K562 (cell line): ENCODE data around the gene TAF11L9. TPM values are rescaled to one million over a fixed set of nuclear protein-coding genes. Genes with fewer than 3 reads are reported as not detected.
"Not testable (repeated sequence)": the region's sequence is repeated elsewhere in the genome, so short reads cannot be mapped to it uniquely, and the experiment has no call there.

ENCODE experiments used
- ATAC-seq: fragments of 200-7000 bp; cut with Tn5 transposase; 3 replicates; pipeline ENCODE4 v1.9.1; 2020; ENCODE audit warnings: moderate library complexity
- BruUV-seq: library from RNA; stranded (reverse); fragments of 400-500 nt; replicated peaks from 2 replicates; lab custom pipeline; 2021; lab: Mats Ljungman, UMichigan
- CTCF ChIA-PET: fragments of 300-600 bp; formaldehyde crosslinking; extraction: SDS; loops from one replicate; lab custom pipeline; 2021; ENCODE audit warnings: low intra/inter-chr PET ratio; lab: Yijun Ruan, JAX
- POLR2A ChIA-PET: fragments of 300-600, 350-650 bp; sonication (Branson Sonifier 250); formaldehyde crosslinking; extraction: SDS; loops from one replicate; lab custom pipeline; 2021; ENCODE audit warnings: antibody characterized with exemption, inconsistent platforms; lab: Yijun Ruan, JAX
- DNase-seq, 4 experiments: peaks; one replicate each; pipeline versions ENCODE4 v3.0.0 to v3.0.0-alpha.2; 2011 to 2018; ENCODE audit warnings: low spot score in 3 of 4, mixed read lengths in 3 of 4; ENCODE audit errors: extremely low read depth in 1 of 4
- FAIRE-seq: peaks from 2 replicates; lab custom pipeline; 2011; peaks lifted over from hg19 to GRCh38; lab: Jason Lieb, UNC
- H2AFZ ChIP-seq: 2 replicates; pipeline ENCODE4 v1.6.0; 2011; ENCODE audit warnings: low read depth, low read length, control low read depth, inconsistent platforms
- H3K27ac ChIP-seq: fragments of 200-600 bp; 3 replicates; pipeline ENCODE4 v1.8.0; 2011; ENCODE audit warnings: low read depth, mild to moderate bottlenecking, control low read depth, inconsistent platforms, low read length, moderate library complexity, mixed read lengths; ENCODE audit errors: extremely low read depth
- H3K27me3 ChIP-seq, 2 experiments: fragments of 300-600 bp in 1 of 2; 2 replicates in 1 of 2; 3 replicates in 1 of 2; pipeline versions ENCODE4 v1.6.0 to v1.8.0; 2011; ENCODE audit warnings: inconsistent platforms in 2 of 2, low read length in 2 of 2, mild to moderate bottlenecking in 1 of 2, mixed read lengths in 1 of 2, moderate library complexity in 1 of 2; ENCODE audit not compliant: control insufficient read depth in 2 of 2, insufficient read depth in 2 of 2
- H3K36me3 ChIP-seq: fragments of 300-600 bp; 3 replicates; pipeline ENCODE4 v1.8.0; 2011; ENCODE audit warnings: mild to moderate bottlenecking, low read length, inconsistent platforms; ENCODE audit not compliant: control insufficient read depth, insufficient read depth
- H3K4me1 ChIP-seq, 2 experiments: fragments of 200-600 bp in 1 of 2; replicated peaks in 1 of 2; 2 replicates in 1 of 2; 3 replicates in 1 of 2; pipeline versions ENCODE4 v1.5.1 to v1.8.0; 2011; ENCODE audit warnings: inconsistent platforms in 2 of 2, low read length in 2 of 2, mild to moderate bottlenecking in 1 of 2, mixed read lengths in 1 of 2, moderate library complexity in 1 of 2; ENCODE audit not compliant: control insufficient read depth in 2 of 2, insufficient read depth in 2 of 2
- H3K4me2 ChIP-seq: 2 replicates; pipeline ENCODE4 v1.6.1; 2011; ENCODE audit warnings: low read length, control low read depth, inconsistent platforms, mixed read lengths; ENCODE audit not compliant: insufficient read depth
- H3K4me3 ChIP-seq: fragments of 200-600 bp; sonication (generic), shearing (Covaris generic); 2 replicates; pipeline ENCODE4 v1.5.1; 2016; ENCODE audit warnings: control low read depth, inconsistent platforms
- H3K79me2 ChIP-seq: fragments of 200-600 bp; 3 replicates; pipeline ENCODE4 v1.8.0; 2011; ENCODE audit warnings: low read length, inconsistent platforms; ENCODE audit not compliant: control insufficient read depth, insufficient read depth
- H3K9ac ChIP-seq, 2 experiments: 2 replicates each; pipeline versions ENCODE4 v1.6.0 to v1.6.1; 2011; ENCODE audit warnings: low read depth in 2 of 2, low read length in 2 of 2, control low read depth in 1 of 2, inconsistent platforms in 1 of 2, mild to moderate bottlenecking in 1 of 2, mixed read lengths in 1 of 2; ENCODE audit not compliant: insufficient read depth in 1 of 2
- H3K9me1 ChIP-seq: one replicate; pipeline ENCODE4 v1.6.0; 2011; ENCODE audit warnings: inconsistent platforms, mild to moderate bottlenecking, low read length, moderate library complexity; ENCODE audit not compliant: control insufficient read depth, insufficient read depth
- H3K9me3 ChIP-seq: replicated peaks from 2 replicates; pipeline ENCODE4 v1.5.1; 2011; ENCODE audit warnings: low read depth, low read length, inconsistent platforms; ENCODE audit not compliant: control insufficient read depth, insufficient read depth
- H4K20me1 ChIP-seq: replicated peaks from 2 replicates; pipeline ENCODE4 v1.6.1; 2011; ENCODE audit warnings: low read length, inconsistent platforms, mixed read lengths; ENCODE audit not compliant: control insufficient read depth, insufficient read depth
- ARHGAP35 ChIP-seq: fragments of 450-650 bp; IDR thresholded peaks from 2 replicates; pipeline ENCODE4 v1.6.1; 2018; ENCODE audit not compliant: partially characterized antibody
- MCM7 ChIP-seq, 2 experiments: fragments of 450-650 bp; IDR thresholded peaks; 2 replicates each; pipeline ENCODE4 v1.6.1; 2016 to 2018
- PML ChIP-seq: IDR thresholded peaks from 2 replicates; pipeline ENCODE4 v1.6.1; 2012; ENCODE audit warnings: low read length, inconsistent platforms
- POLR2H ChIP-seq: IDR thresholded peaks from 2 replicates; pipeline ENCODE4 v1.6.1; 2016; ENCODE audit warnings: missing genetic modification characterization, low read depth, mild to moderate bottlenecking, control low read depth, missing compliant biosample characterization, moderate library complexity
- TAF7 ChIP-seq: fragments of 450-650 bp; IDR thresholded peaks from 2 replicates; pipeline ENCODE4 v1.6.1; 2016; ENCODE audit warnings: missing genetic modification characterization, missing compliant biosample characterization
- THAP7 ChIP-seq: fragments of 250-450 bp; sonication (Bioruptor Pico); IDR thresholded peaks from 2 replicates; pipeline ENCODE4 v1.5.0; 2021
- ZNF146 ChIP-seq: IDR thresholded peaks from one replicate; pipeline ENCODE4 v1.6.1; 2018; ENCODE audit warnings: missing compliant biosample characterization; ENCODE audit not compliant: unreplicated experiment
- WGBS: fragments of 100-300 bp; shearing (Covaris generic); methylation state at CpG from one replicate; pipeline ENCODE4 v1.1.6; 2016; ENCODE audit warnings: low coverage, mixed read lengths; ENCODE audit not compliant: insufficient coverage; ENCODE audit errors: missing lambda C conversion rate; 5-methylcytosine and 5-hydroxymethylcytosine counted together
- in situ Hi-C: fragments of 300-500 bp; cut with MboI; formaldehyde crosslinking; loops from 4 replicates; pipeline ENCODE4 v1.15.0; 2018; ENCODE audit warnings: inconsistent platforms, mixed read lengths
- intact Hi-C: fragments of 100-400 bp; cut with micrococcal nuclease; formaldehyde crosslinking; loops from 2 replicates; pipeline ENCODE4 v1.14.2; 2022
- polyA plus RNA-seq, 8 experiments: library from polyadenylated mRNA; depleted of rRNA in 4 of 8; stranded (reverse) in 5 of 8; unstranded in 3 of 8; fragments of >200 nt; fragmentation: Nextera tagmentation in 2 of 8; fragmentation: Illumina TruSeq in 1 of 8; extraction: Ambion mirVana in 2 of 8; extraction: Trizol in 1 of 8; gene quantifications; 2 replicates each; pipeline versions ENCODE4 v1.2.1 to v1.2.3, GENCODE V29; 2011 to 2014; ENCODE audit warnings: inconsistent platforms in 1 of 8, missing spikeins in 1 of 8
- total RNA-seq, 7 experiments: library from RNA; depleted of rRNA in 6 of 7; stranded (reverse); fragments of >200 nt in 6 of 7; fragmentation: Illumina TruSeq in 2 of 7; extraction: Trizol in 2 of 7; gene quantifications; 2 replicates each; pipeline versions ENCODE4 v1.2.1 to v1.2.3, GENCODE V29; 2011 to 2021; ENCODE audit warnings: low replicate concordance in 1 of 7
- TF ChIP-seq, protein P1 (sequence below), 2 experiments: fragments of 450-650 bp; IDR thresholded peaks; 2 replicates each; pipeline ENCODE4 v1.6.1; 2018; ENCODE audit warnings: mild to moderate bottlenecking in 2 of 2, low read depth in 1 of 2; ENCODE audit not compliant: partially characterized antibody in 2 of 2
- TF ChIP-seq, protein P2 (sequence below): fragments of 250-450 bp; sonication (Bioruptor Pico); IDR thresholded peaks from 2 replicates; pipeline ENCODE4 v1.5.0; 2021; ENCODE audit warnings: mild to moderate bottlenecking, borderline replicate concordance

TAF11L9 gene
- total and polyA plus RNA-seq, 9 of the 15 experiments (the other 6 are each of a cell fraction or from before 2014, with no cell fraction given) = 0.20 to 0.68 (median 0.29) TPM; not detected in 4

GRCh38 chr5:17607461-17607860 is 13.3 kb upstream of the TAF11L9 start:
- H3K36me3 ChIP-seq, ATAC-seq, BruUV-seq, H3K9ac ChIP-seq, H4K20me1 ChIP-seq, H3K27me3 ChIP-seq, DNase-seq, H3K4me3 ChIP-seq, H3K9me1 ChIP-seq, H3K27ac ChIP-seq, POLR2A ChIA-PET, intact Hi-C loops, H2AFZ ChIP-seq, H3K4me1 ChIP-seq, H3K79me2 ChIP-seq, CTCF ChIA-PET, FAIRE-seq, H3K9me3 ChIP-seq, H3K4me2 ChIP-seq: not testable (repeated sequence)
- in situ Hi-C loops = loop anchor here (5.0 kb wide), 1 partner anchor 80 kb away; the partner anchor contains the start of genes TAF11L5 and TAF11L6
- 5% methylated on average over 4 of the region's 4 CpGs for WGBS
- TF ChIP-seq ZNF146 (CRISPR knock-in tag) = peak; percentile 61

DNA sequence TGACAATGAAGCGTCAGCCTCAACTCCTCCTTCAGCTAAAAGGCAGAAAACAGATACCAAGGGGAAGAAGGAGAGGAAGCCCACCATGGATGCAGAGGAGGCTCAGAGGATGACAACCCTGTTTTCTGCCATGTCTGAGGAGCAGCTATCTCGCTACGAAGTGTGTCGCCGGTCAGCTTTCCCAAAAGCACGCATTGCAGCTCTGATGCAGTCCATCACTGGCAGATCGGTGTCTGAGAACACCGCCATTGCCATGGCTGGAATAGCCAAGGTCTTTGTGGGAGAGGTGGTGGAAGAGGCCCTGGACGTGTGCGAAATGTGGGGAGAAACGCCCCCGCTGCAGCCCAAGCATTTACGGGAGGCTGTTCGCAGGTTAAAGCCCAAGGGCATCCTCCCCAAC is 10.8 kb upstream of the TAF11L9 start:
- Histone ChIP-seq H3K36me3 (no peaks in the 10 kb centered on the region), H3K9ac (no peak overlapping the region), H2AFZ (no peak overlapping the region), H3K27ac (no peak overlapping the region), H3K9me1 (no peaks in the 10 kb centered on the region), H4K20me1 (no peaks in the 10 kb centered on the region), H3K79me2 (no peaks in the 10 kb centered on the region), H3K27me3 (no peaks in the 10 kb centered on the region), H3K4me2 (no peak overlapping the region), H3K4me3 (no peak overlapping the region), H3K9me3 (no peaks in the 10 kb centered on the region), H3K4me1 (no peaks in the 10 kb centered on the region)
- FAIRE-seq (no peak), ATAC-seq (no peak), DNase-seq (no peak)
- intact Hi-C loops = no loop called here
- ChIA-PET POLR2A (no interaction called here), CTCF (no interaction called here)
- in situ Hi-C loops = loop anchor here (5.0 kb wide), 1 partner anchor 78 kb away; the partner anchor contains the start of genes TAF11L5 and TAF11L6
- BruUV-seq = no TSS peak
- 1% methylated on average over 14 of the region's 14 CpGs for WGBS
- TF ChIP-seq POLR2H (tag) = no peak
- no peak for TF ChIP-seq ARHGAP35
- TF ChIP-seq, protein P1, sequence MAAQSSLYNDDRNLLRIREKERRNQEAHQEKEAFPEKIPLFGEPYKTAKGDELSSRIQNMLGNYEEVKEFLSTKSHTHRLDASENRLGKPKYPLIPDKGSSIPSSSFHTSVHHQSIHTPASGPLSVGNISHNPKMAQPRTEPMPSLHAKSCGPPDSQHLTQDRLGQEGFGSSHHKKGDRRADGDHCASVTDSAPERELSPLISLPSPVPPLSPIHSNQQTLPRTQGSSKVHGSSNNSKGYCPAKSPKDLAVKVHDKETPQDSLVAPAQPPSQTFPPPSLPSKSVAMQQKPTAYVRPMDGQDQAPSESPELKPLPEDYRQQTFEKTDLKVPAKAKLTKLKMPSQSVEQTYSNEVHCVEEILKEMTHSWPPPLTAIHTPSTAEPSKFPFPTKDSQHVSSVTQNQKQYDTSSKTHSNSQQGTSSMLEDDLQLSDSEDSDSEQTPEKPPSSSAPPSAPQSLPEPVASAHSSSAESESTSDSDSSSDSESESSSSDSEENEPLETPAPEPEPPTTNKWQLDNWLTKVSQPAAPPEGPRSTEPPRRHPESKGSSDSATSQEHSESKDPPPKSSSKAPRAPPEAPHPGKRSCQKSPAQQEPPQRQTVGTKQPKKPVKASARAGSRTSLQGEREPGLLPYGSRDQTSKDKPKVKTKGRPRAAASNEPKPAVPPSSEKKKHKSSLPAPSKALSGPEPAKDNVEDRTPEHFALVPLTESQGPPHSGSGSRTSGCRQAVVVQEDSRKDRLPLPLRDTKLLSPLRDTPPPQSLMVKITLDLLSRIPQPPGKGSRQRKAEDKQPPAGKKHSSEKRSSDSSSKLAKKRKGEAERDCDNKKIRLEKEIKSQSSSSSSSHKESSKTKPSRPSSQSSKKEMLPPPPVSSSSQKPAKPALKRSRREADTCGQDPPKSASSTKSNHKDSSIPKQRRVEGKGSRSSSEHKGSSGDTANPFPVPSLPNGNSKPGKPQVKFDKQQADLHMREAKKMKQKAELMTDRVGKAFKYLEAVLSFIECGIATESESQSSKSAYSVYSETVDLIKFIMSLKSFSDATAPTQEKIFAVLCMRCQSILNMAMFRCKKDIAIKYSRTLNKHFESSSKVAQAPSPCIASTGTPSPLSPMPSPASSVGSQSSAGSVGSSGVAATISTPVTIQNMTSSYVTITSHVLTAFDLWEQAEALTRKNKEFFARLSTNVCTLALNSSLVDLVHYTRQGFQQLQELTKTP (IDR thresholded peaks at IDR 0.05; ENCODE audit: low read depth in 1 of 2, partially characterized antibody in 2 of 2) = no peak
- no peak for TF ChIP-seq TAF7 (tag)
- TF ChIP-seq MCM7 (IDR thresholded peaks at IDR 0.05) = no peak
- no peak for TF ChIP-seq THAP7 (CRISPR knock-in tag)
- no peak for TF ChIP-seq PML
- TF ChIP-seq, protein P2, sequence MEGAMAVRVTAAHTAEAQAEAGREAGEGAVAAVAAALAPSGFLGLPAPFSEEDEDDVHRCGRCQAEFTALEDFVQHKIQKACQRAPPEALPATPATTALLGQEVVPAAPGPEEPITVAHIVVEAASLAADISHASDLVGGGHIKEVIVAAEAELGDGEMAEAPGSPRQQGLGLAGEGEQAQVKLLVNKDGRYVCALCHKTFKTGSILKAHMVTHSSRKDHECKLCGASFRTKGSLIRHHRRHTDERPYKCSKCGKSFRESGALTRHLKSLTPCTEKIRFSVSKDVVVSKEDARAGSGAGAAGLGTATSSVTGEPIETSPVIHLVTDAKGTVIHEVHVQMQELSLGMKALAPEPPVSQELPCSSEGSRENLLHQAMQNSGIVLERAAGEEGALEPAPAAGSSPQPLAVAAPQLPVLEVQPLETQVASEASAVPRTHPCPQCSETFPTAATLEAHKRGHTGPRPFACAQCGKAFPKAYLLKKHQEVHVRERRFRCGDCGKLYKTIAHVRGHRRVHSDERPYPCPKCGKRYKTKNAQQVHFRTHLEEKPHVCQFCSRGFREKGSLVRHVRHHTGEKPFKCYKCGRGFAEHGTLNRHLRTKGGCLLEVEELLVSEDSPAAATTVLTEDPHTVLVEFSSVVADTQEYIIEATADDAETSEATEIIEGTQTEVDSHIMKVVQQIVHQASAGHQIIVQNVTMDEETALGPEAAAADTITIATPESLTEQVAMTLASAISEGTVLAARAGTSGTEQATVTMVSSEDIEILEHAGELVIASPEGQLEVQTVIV (CRISPR knock-in tag) = no peak
